ENCODE results near the gene SIRT5. TPM values are rescaled to one million over a fixed set of nuclear protein-coding genes. Genes with fewer than 3 reads are reported as not detected.

The SIRT5 gene
- total RNA-seq, 1 experiment from 2014 or later = 14.3 TPM

DNA sequence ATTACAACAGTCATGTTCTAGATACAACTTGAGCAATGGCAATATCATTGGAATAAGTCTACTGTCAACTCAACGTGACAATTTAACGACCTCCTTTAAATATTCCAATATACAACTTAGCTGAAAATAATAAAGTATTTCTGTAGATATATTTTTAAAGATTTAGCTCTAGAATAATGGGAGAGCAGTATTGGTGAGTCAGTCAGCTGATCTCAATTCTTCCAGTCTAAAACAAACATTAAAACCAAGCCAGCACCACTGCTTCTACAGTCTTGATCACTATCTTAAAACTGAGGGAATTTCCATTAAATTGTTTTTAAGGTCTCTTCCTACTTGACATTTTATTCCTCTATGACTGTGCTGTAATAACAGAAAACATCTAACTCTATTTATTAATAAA, 78.9 kb downstream of the SIRT5 start:
- WGBS (ENCODE audit: extremely low coverage, insufficient read length, low lambda C conversion rate) = no CpG with 5 or more reads among the region's 2 CpGs
- no peak for DNase-seq
- Mint-ChIP-seq H3K27me3 (ENCODE audit: low read depth) (no peaks in the 10 kb centered on the region), H3K36me3 (ENCODE audit: insufficient read depth in 1 of 3, low read depth in 3 of 3) (peaks cover 3 to 6% (median 5%) of the 10 kb centered on the region in 3 experiments; a peak in 4 of 7 replicates), H3K27ac (no peak overlapping the region), H3K4me1 (peaks cover 4 to 8% of the 10 kb centered on the region in 2 experiments), H3K4me3 (no peak overlapping the region), H3K9me3 (no peaks in the 10 kb centered on the region)
- H3K4me2 ChIP-seq (ENCODE audit: insufficient read depth, insufficient read length, low read length) = no peak overlapping the region
- no peak overlapping the region for H2AK5ac ChIP-seq (ENCODE audit: insufficient read length, low read length)
- H3K18ac ChIP-seq (ENCODE audit: insufficient read length, low read depth, low read length) = no peak overlapping the region
- H3K23ac ChIP-seq (ENCODE audit: insufficient read length, low read depth, low read length) = no peak overlapping the region
- H4K20me1 ChIP-seq (ENCODE audit: control insufficient read depth, insufficient read depth, insufficient read length) = no peaks in the 10 kb centered on the region
- no peaks in the 10 kb centered on the region for H3K9me3 ChIP-seq (ENCODE audit: control insufficient read depth, low read depth, low read length)
- no peaks in the 10 kb centered on the region for H3K23me2 ChIP-seq (ENCODE audit: insufficient read length, low read depth, low read length, poor library complexity, severe bottlenecking)
- H3T11ph ChIP-seq (ENCODE audit: low read length) = no peak overlapping the region
- H4K8ac ChIP-seq (replicated peaks; ENCODE audit: insufficient read length, low read depth, low read length) = no peak overlapping the region
- H3K9ac ChIP-seq (ENCODE audit: extremely low read depth, insufficient read length, low read length) = no peak overlapping the region
- no peak overlapping the region for H3K56ac ChIP-seq (ENCODE audit: insufficient read length, low read depth, low read length)
- H2BK5ac ChIP-seq (ENCODE audit: insufficient read length, low read length) = no peak overlapping the region
- no peaks in the 10 kb centered on the region for H3K79me2 ChIP-seq (ENCODE audit: insufficient read depth, low read length)
- TF ChIP-seq, protein P1, sequence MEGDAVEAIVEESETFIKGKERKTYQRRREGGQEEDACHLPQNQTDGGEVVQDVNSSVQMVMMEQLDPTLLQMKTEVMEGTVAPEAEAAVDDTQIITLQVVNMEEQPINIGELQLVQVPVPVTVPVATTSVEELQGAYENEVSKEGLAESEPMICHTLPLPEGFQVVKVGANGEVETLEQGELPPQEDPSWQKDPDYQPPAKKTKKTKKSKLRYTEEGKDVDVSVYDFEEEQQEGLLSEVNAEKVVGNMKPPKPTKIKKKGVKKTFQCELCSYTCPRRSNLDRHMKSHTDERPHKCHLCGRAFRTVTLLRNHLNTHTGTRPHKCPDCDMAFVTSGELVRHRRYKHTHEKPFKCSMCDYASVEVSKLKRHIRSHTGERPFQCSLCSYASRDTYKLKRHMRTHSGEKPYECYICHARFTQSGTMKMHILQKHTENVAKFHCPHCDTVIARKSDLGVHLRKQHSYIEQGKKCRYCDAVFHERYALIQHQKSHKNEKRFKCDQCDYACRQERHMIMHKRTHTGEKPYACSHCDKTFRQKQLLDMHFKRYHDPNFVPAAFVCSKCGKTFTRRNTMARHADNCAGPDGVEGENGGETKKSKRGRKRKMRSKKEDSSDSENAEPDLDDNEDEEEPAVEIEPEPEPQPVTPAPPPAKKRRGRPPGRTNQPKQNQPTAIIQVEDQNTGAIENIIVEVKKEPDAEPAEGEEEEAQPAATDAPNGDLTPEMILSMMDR (conservative IDR thresholded peaks at IDR 0.05) = no peak
- H3K27me3 ChIP-seq (ENCODE audit: insufficient read depth, low read length) = no peaks in the 10 kb centered on the region
- no peak overlapping the region for H2BK20ac ChIP-seq (ENCODE audit: low read depth, low read length, poor library complexity, severe bottlenecking)
- H3K79me1 ChIP-seq (ENCODE audit: insufficient read depth, low read depth, low read length, poor library complexity, severe bottlenecking) = no peaks in the 10 kb centered on the region
- H4K91ac ChIP-seq (ENCODE audit: insufficient read length, low read depth, low read length) = no peak overlapping the region
- H2BK120ac ChIP-seq (ENCODE audit: low read depth, low read length, poor library complexity, severe bottlenecking) = no peak overlapping the region
- no peak overlapping the region for H2AFZ ChIP-seq (ENCODE audit: low read length)
- no peaks in the 10 kb centered on the region for H3K4me1 ChIP-seq (ENCODE audit: insufficient read depth, low read length)
- H3K27ac ChIP-seq (ENCODE audit: insufficient read length, low read depth, low read length) = no peak overlapping the region
- no peak overlapping the region for H3K14ac ChIP-seq (ENCODE audit: insufficient read depth, low read length)
- no peak overlapping the region for H2BK12ac ChIP-seq (ENCODE audit: insufficient read length, low read depth, low read length)
- no peak overlapping the region for H4K5ac ChIP-seq (ENCODE audit: insufficient read length, low read depth, low read length)
- no peak overlapping the region for H2BK15ac ChIP-seq (ENCODE audit: low read depth, low read length)
- H3K4ac ChIP-seq (ENCODE audit: low read depth, low read length) = no peak overlapping the region
